ENCODE results near the gene PLS3.

PLS3 gene

GRCh38 chrX:115693476-115693875, 132.5 kb downstream of the PLS3 start:
- no peak for DNase-seq (ENCODE audit: low read depth)

GRCh38 chrX:115694028-115694427, 133.1 kb downstream of the PLS3 start:
- no peak for DNase-seq (ENCODE audit: low read depth)

DNA sequence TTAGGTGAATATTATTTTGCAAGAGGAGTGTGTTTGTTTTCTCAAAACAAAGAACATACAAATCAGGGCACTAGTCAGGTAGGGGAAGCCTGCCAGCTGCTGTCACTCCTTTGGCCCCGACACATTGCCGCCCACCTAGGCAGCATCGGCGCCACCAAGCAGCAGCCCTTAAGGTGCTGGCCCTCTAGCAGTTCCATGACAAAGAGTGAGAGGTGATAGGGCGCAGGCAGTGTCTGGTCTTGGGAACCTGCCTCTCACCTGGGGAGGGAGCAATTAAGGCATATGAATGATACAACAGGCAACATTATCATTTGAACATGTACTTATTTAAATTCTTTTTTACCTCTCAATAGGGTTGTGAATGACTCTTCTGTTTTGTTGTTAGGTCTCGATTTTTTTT, 135.1 kb downstream of the PLS3 start:
- no peak for DNase-seq (ENCODE audit: low read depth)

- DNase-seq (ENCODE audit: low read depth): no peak
Observed at GRCh38 chrX:115696939-115697338, 136.0 kb downstream of the PLS3 start.

- no peak for DNase-seq (ENCODE audit: low read depth)
Observed at GRCh38 chrX:115697806-115698205, 136.8 kb downstream of the PLS3 start.

All from activated T-cell treated with anti-CD3 and anti-CD28 coated beads for 48 hours (primary cell).